GM12878 (cell line): ENCODE results near the gene YBEY.

Experiments used
- POLR2AphosphoS5 ChIP-seq: IDR thresholded peaks from 2 replicates; pipeline ENCODE4 v1.6.1; 2011; ENCODE audit warnings: mild to moderate bottlenecking, low read length, inconsistent platforms
- ZNF24 ChIP-seq: fragments of 450-650 bp; IDR thresholded peaks from 2 replicates; pipeline ENCODE4 v1.6.1; 2017; ENCODE audit warnings: antibody characterized with exemption, mild to moderate bottlenecking

DNA sequence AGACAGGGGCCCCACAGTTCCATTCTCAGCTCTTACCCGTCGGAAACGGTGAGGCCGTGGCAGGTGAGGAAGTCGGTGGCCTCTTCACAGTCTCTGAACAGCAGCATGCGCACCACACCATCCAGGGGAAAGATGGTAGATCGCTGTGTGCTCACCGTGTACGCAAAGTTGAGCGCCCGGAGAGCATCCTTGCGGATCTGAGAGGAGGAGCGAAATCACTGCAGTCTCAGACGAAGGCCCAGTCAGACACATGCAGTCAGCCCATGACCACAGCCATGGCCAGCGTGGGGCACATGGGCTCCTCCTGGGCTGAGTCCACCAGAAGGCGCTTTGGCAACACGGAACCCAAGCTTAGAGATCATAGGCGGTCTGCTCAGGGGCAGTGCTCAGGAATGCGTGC lies 19.2 kb upstream of the YBEY start:
- no peak for TF ChIP-seq ZNF24
- TF ChIP-seq POLR2AphosphoS5: no peak
